ACC112 (cell line): ENCODE data around the gene ZNF677.
"Not testable (repeated sequence)": the region's sequence is repeated elsewhere in the genome, so short reads cannot be mapped to it uniquely, and the experiment has no call there.

Experiments
- H2AFZ ChIP-seq: fragments of 200-600 bp; sonication (generic); one replicate; pipeline ENCODE4 v1.6.0; 2017; ENCODE audit warnings: antibody characterized with exemption, low read length; ENCODE audit not compliant: unreplicated experiment
- H3K27ac ChIP-seq: fragments of 200-600 bp; sonication (generic); 2 replicates; pipeline ENCODE4 v1.5.1; 2014; ENCODE audit warnings: low read depth, mild to moderate bottlenecking, antibody characterized with exemption, low read length, moderate library complexity
- H3K27me3 ChIP-seq: fragments of 200-600 bp; sonication (generic); 2 replicates; pipeline ENCODE4 v1.6.1; 2014; ENCODE audit warnings: mild to moderate bottlenecking, antibody characterized with exemption, low read length, moderate library complexity, mixed read lengths; ENCODE audit not compliant: insufficient read depth
- H3K36me3 ChIP-seq: fragments of 200-600 bp; sonication (generic); 2 replicates; pipeline ENCODE4 v1.6.1; 2016; ENCODE audit warnings: mild to moderate bottlenecking, antibody characterized with exemption, low read length, moderate library complexity, mixed read lengths; ENCODE audit not compliant: insufficient read depth
- H3K4me1 ChIP-seq: fragments of 200-600 bp; sonication (generic); one replicate; pipeline ENCODE4 v1.6.1; 2016; ENCODE audit warnings: low read length, mixed read lengths; ENCODE audit not compliant: insufficient read depth, unreplicated experiment, control insufficient read depth
- H3K4me3 ChIP-seq: fragments of 200-600 bp; sonication (generic); 2 replicates; pipeline ENCODE4 v1.5.1; 2014; ENCODE audit warnings: mild to moderate bottlenecking, low read depth, low read length
- H3K79me2 ChIP-seq: fragments of 200-600 bp; sonication (generic); one replicate; pipeline ENCODE4 v1.6.0; 2016; ENCODE audit warnings: low read length; ENCODE audit not compliant: control insufficient read depth, unreplicated experiment, insufficient read depth

The ZNF677 gene

GRCh38 chr19:53192771-53193534 lies 61.7 kb downstream of the ZNF677 start, which contains the start of gene ZNF665:
Gene ZNF665, minus strand, starts transcription at chr19:53193358. Its CDS starts 10,460 bp downstream, at chr19:53182898.
- Histone ChIP-seq H3K27ac (peak within 1 kb of the TSS; percentile 45; the same call in 1 of the 2 replicates), H2AFZ (peak within 1 kb of the TSS; percentile 98), H3K4me1 (peaks cover 5% of the 10 kb centered on the region), H3K4me3 (peak within 1 kb of the TSS; percentile 97), H3K27me3 (no peaks in the 10 kb centered on the region), H3K79me2 (peaks cover 2% of the 10 kb centered on the region), H3K36me3 (no peaks in the 10 kb centered on the region)

- no peaks in the 10 kb centered on the region for H3K36me3 ChIP-seq
- no peak overlapping the region for H2AFZ ChIP-seq
- H3K4me1 ChIP-seq = peaks cover 5% of the 10 kb centered on the region
- no peaks in the 10 kb centered on the region for H3K27me3 ChIP-seq
- no peak overlapping the region for H3K27ac ChIP-seq
- H3K79me2 ChIP-seq = no peaks in the 10 kb centered on the region
- no peak overlapping the region for H3K4me3 ChIP-seq
Observed at GRCh38 chr19:53190253-53190652, 64.4 kb downstream of the ZNF677 start.

DNA sequence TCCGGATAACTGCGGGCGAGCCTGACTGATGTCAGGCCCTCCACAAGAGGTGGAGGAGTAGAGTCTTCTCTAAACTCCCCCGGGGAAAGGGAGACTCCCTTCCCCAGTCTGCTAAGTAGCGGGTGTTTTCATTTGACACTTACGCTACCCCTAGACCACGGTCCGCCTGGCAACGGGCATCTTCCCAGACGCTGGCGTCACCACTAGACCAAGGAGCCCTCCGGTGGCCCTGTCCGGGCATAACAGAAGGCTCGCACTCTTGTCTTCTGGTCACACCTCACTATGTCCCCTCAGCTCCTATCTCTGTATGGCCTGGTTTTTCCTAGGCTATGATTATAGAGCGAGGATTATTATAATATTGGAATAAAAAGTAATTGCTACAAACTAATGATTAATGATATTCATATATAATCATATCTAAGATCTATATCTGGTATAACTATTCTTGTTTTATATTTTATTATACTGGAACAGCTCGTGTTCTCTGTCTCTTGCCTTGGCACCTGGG lies 64.9 kb downstream of the ZNF677 start:
- not testable (repeated sequence) for H3K36me3 ChIP-seq, H3K79me2 ChIP-seq, H3K27ac ChIP-seq, H3K27me3 ChIP-seq, H2AFZ ChIP-seq, H3K4me1 ChIP-seq, H3K4me3 ChIP-seq
